HL-60/S4 treated with retinoic acid at 250 ng/mL for 4 days and 3 days (cell line): ENCODE results near the gene ARF5.

ENCODE experiments used
- in situ Hi-C: fragments of 300-500 bp; cut with MboI; formaldehyde crosslinking; loops from 2 replicates; pipeline ENCODE4 v1.7.0; 2022; ENCODE audit warnings: low sequenced_read_pairs

Gene ARF5

GRCh38 chr7:127588697-127589482, 679 bp downstream of the ARF5 start:
- in situ Hi-C loops: no loop called here

GRCh38 chr7:127589896-127590295, 1.7 kb downstream of the ARF5 start:
- in situ Hi-C loops: no loop called here

GRCh38 chr7:127591189-127591588, 3.0 kb downstream of the ARF5 start:
- in situ Hi-C loops: no loop called here

GRCh38 chr7:127591591-127591990, 3.4 kb downstream of the ARF5 start:
- in situ Hi-C loops: no loop called here

- in situ Hi-C loops: no loop called here
These were observed 4.3 kb downstream of the ARF5 start for GRCh38 chr7:127592550-127592949.

GRCh38 chr7:127594490-127594889, 6.3 kb downstream of the ARF5 start:
- in situ Hi-C loops: no loop called here

- in situ Hi-C loops: no loop called here
These were observed 7.5 kb downstream of the ARF5 start for GRCh38 chr7:127595737-127596136.

GRCh38 chr7:127598318-127598717, 10.1 kb downstream of the ARF5 start:
- in situ Hi-C loops: no loop called here

- in situ Hi-C loops: no loop called here
These were observed 12.7 kb downstream of the ARF5 start for GRCh38 chr7:127600885-127601284.

GRCh38 chr7:127608446-127608845, 20.2 kb downstream of the ARF5 start:
- in situ Hi-C loops: no loop called here

- in situ Hi-C loops: no loop called here
These were observed 21.1 kb downstream of the ARF5 start for GRCh38 chr7:127609297-127609696.

- in situ Hi-C loops: no loop called here
These were observed 24.1 kb downstream of the ARF5 start for GRCh38 chr7:127612263-127612662.

GRCh38 chr7:127616724-127617123, 28.5 kb downstream of the ARF5 start:
- in situ Hi-C loops: no loop called here

- in situ Hi-C loops: no loop called here
These were observed 29.8 kb downstream of the ARF5 start, which contains the start of gene PAX4 for GRCh38 chr7:127618042-127618441. TSS of gene PAX4 (minus strand) at chr7:127618142. CDS start at chr7:127615928, 2,214 bp downstream.

- in situ Hi-C loops: no loop called here
These were observed 30.6 kb downstream of the ARF5 start for GRCh38 chr7:127618775-127619174.

GRCh38 chr7:127619681-127620405, 31.6 kb downstream of the ARF5 start:
- in situ Hi-C loops: no loop called here

GRCh38 chr7:127620406-127621233, 32.4 kb downstream of the ARF5 start:
- in situ Hi-C loops: no loop called here

GRCh38 chr7:127625331-127625730, 37.1 kb downstream of the ARF5 start:
- in situ Hi-C loops: no loop called here

- in situ Hi-C loops: no loop called here
These were observed 40.2 kb downstream of the ARF5 start for GRCh38 chr7:127628445-127628844.

- in situ Hi-C loops: no loop called here
These were observed 41.1 kb downstream of the ARF5 start for GRCh38 chr7:127629268-127629854.
